GM19438 (cell line): ENCODE measurements around the gene GLIPR1.
"Not testable (repeated sequence)": the region's sequence is repeated elsewhere in the genome, so short reads cannot be mapped to it uniquely, and the experiment has no call there.

ENCODE experiments used
- ATAC-seq: cut with Tn5 transposase; IDR thresholded peaks from one replicate; pipeline ENCODE4 v1.9.1; 2021; ENCODE audit warnings: low read depth; ENCODE audit not compliant: unreplicated experiment

GLIPR1 gene

GRCh38 chr12:75480469-75480949 is at the start of gene GLIPR1:
Gene GLIPR1 (plus strand): TSS chr12:75480755. CDS start chr12:75480881, 126 bp downstream.
- peak; percentile 86 for ATAC-seq

- no peak for ATAC-seq
Observed at GRCh38 chr12:75432924-75433323, 47.6 kb upstream of the GLIPR1 start.

- ATAC-seq = no peak
Observed at GRCh38 chr12:75437564-75437963, 43.0 kb upstream of the GLIPR1 start.

- ATAC-seq = no peak
Observed at GRCh38 chr12:75438059-75438754, 42.3 kb upstream of the GLIPR1 start.

- no peak for ATAC-seq
Observed at GRCh38 chr12:75439048-75439447, 41.5 kb upstream of the GLIPR1 start.

- ATAC-seq = no peak
Observed at GRCh38 chr12:75439930-75440329, 40.6 kb upstream of the GLIPR1 start.

GRCh38 chr12:75441687-75442449 is 38.7 kb upstream of the GLIPR1 start:
- ATAC-seq = not testable (repeated sequence)

- ATAC-seq = not testable (repeated sequence)
Observed at GRCh38 chr12:75442454-75442853, 38.1 kb upstream of the GLIPR1 start.

- ATAC-seq = no peak
Observed at GRCh38 chr12:75443709-75444108, 36.8 kb upstream of the GLIPR1 start.

- no peak for ATAC-seq
Observed at GRCh38 chr12:75444429-75445136, 36.0 kb upstream of the GLIPR1 start.

- not testable (repeated sequence) for ATAC-seq
Observed at GRCh38 chr12:75445137-75445507, 35.4 kb upstream of the GLIPR1 start.

GRCh38 chr12:75446857-75447256 is 33.7 kb upstream of the GLIPR1 start:
- ATAC-seq = no peak

GRCh38 chr12:75447691-75448393 is 32.7 kb upstream of the GLIPR1 start:
- no peak for ATAC-seq

GRCh38 chr12:75452675-75453330 is 27.8 kb upstream of the GLIPR1 start:
- ATAC-seq = no peak

- no peak for ATAC-seq
Observed at GRCh38 chr12:75455839-75456238, 24.7 kb upstream of the GLIPR1 start.

- no peak for ATAC-seq
Observed at GRCh38 chr12:75457191-75457590, 23.4 kb upstream of the GLIPR1 start.

- not testable (repeated sequence) for ATAC-seq
Observed at GRCh38 chr12:75457866-75458265, 22.7 kb upstream of the GLIPR1 start.

GRCh38 chr12:75459755-75460154 is 20.8 kb upstream of the GLIPR1 start:
- no peak for ATAC-seq

- no peak for ATAC-seq
Observed at GRCh38 chr12:75460204-75460603, 20.4 kb upstream of the GLIPR1 start.
